Endothelial cell of umbilical vein (primary cell): Measurements from ENCODE around the gene SLC17A2. TPM values are rescaled to one million over a fixed set of nuclear protein-coding genes. Genes with fewer than 3 reads are reported as not detected.

Experiments used
- BruUV-seq: library from RNA; stranded (reverse); fragments of 400-500 nt; replicated peaks from 2 replicates; lab custom pipeline; 2021; lab: Mats Ljungman, UMichigan
- CTCF ChIA-PET: fragments of 300-600, 350-600 bp; sonication (Branson Sonifier 250); formaldehyde crosslinking; loops from one replicate; lab custom pipeline; 2021; ENCODE audit warnings: antibody characterized with exemption, inconsistent platforms; lab: Charles Lee
- POLR2A ChIA-PET: fragments of 300-600, 350-600 bp; sonication (Branson Sonifier 250); formaldehyde crosslinking; loops from one replicate; lab custom pipeline; 2021; ENCODE audit warnings: antibody characterized with exemption, inconsistent platforms; lab: Charles Lee
- DNase-seq: peaks from one replicate; pipeline ENCODE4 v3.0.0-alpha.2; 2011; ENCODE audit warnings: low read depth, low spot score
- FAIRE-seq: peaks from 2 replicates; lab custom pipeline; 2011; peaks lifted over from hg19 to GRCh38; lab: Jason Lieb, UNC
- H2AFZ ChIP-seq: 2 replicates; pipeline ENCODE4 v1.6.0; 2012; ENCODE audit warnings: low read depth, low read length, control low read depth, inconsistent platforms
- H3K27ac ChIP-seq: 2 replicates; pipeline ENCODE4 v1.5.1; 2011; ENCODE audit warnings: low read depth, mild to moderate bottlenecking, control low read depth, low read length, moderate library complexity; ENCODE audit not compliant: insufficient read depth
- H3K27me3 ChIP-seq, 2 experiments: 2 replicates each; pipeline versions ENCODE4 v1.6.0 to v1.6.1; 2011; ENCODE audit warnings: low read length in 2 of 2, mixed read lengths in 1 of 2; ENCODE audit not compliant: control insufficient read depth in 2 of 2, insufficient read depth in 2 of 2
- H3K36me3 ChIP-seq, 2 experiments: 2 replicates in 1 of 2; 3 replicates in 1 of 2; pipeline ENCODE4 v1.5.1; 2011; ENCODE audit warnings: low read length in 2 of 2, mild to moderate bottlenecking in 1 of 2, moderate library complexity in 1 of 2; ENCODE audit not compliant: control insufficient read depth in 2 of 2, insufficient read depth in 2 of 2; ENCODE audit errors: extremely low read depth in 1 of 2
- H3K4me1 ChIP-seq: 3 replicates; pipeline ENCODE4 v1.5.1; 2011; ENCODE audit warnings: mild to moderate bottlenecking, low read length; ENCODE audit not compliant: control insufficient read depth, insufficient read depth; ENCODE audit errors: extremely low read depth
- H3K4me2 ChIP-seq: 2 replicates; pipeline ENCODE4 v1.6.1; 2011; ENCODE audit warnings: low read length, control low read depth, mixed read lengths; ENCODE audit not compliant: insufficient read depth
- H3K4me3 ChIP-seq, 3 experiments: fragments of 200-600 bp in 1 of 3; sonication (generic), shearing (Covaris generic) in 1 of 3; replicated peaks in 1 of 3; 2 replicates each; pipeline ENCODE4 v1.5.1; 2011 to 2016; ENCODE audit warnings: control low read depth in 3 of 3, low read length in 3 of 3, mild to moderate bottlenecking in 2 of 3, inconsistent platforms in 1 of 3, low read depth in 1 of 3, moderate library complexity in 1 of 3; ENCODE audit not compliant: insufficient read depth in 1 of 3
- H3K79me2 ChIP-seq: 2 replicates; pipeline ENCODE4 v1.6.0; 2012; ENCODE audit warnings: low read length, inconsistent platforms; ENCODE audit not compliant: control insufficient read depth, insufficient read depth
- H3K9ac ChIP-seq: replicated peaks from 2 replicates; pipeline ENCODE3; 2011; ENCODE audit warnings: low read length, control low read depth; ENCODE audit not compliant: insufficient read depth; ENCODE audit errors: extremely low read depth
- H3K9me1 ChIP-seq: replicated peaks from 3 replicates; pipeline ENCODE4 v1.6.0; 2011; ENCODE audit warnings: mild to moderate bottlenecking, low read length; ENCODE audit not compliant: control insufficient read depth, insufficient read depth; ENCODE audit errors: extremely low read depth
- H3K9me3 ChIP-seq: replicated peaks from 2 replicates; pipeline ENCODE4 v1.5.1; 2012; ENCODE audit warnings: low read length, inconsistent platforms; ENCODE audit not compliant: control insufficient read depth, insufficient read depth
- H4K20me1 ChIP-seq: replicated peaks from 2 replicates; pipeline ENCODE3; 2011; ENCODE audit warnings: mild to moderate bottlenecking, low read length; ENCODE audit not compliant: control insufficient read depth, insufficient read depth; ENCODE audit errors: extremely low read depth
- CTCF ChIP-seq, 2 donors: IDR thresholded peaks; 1 replicate in 1 of 2; 2 replicates in 1 of 2; pipeline ENCODE4 v1.5.1; 2011; ENCODE audit warnings: low read length in 2 of 2, mild to moderate bottlenecking in 2 of 2, moderate library complexity in 2 of 2, control low read depth in 1 of 2, inconsistent platforms in 1 of 2, low read depth in 1 of 2; ENCODE audit not compliant: insufficient read depth in 1 of 2; ENCODE audit errors: extremely low read depth in 1 of 2
- EZH2 ChIP-seq: IDR thresholded peaks from 2 replicates; pipeline ENCODE4 v1.6.1; 2012; ENCODE audit warnings: borderline replicate concordance, low read depth, mild to moderate bottlenecking, moderate library complexity, low read length, inconsistent platforms; ENCODE audit not compliant: severe bottlenecking
- FOS ChIP-seq: IDR thresholded peaks from 2 replicates; pipeline ENCODE4 v1.6.1; 2011; ENCODE audit warnings: mild to moderate bottlenecking, low read length, moderate library complexity, borderline replicate concordance; ENCODE audit not compliant: insufficient read depth
- JUN ChIP-seq: IDR thresholded peaks from 2 replicates; pipeline ENCODE4 v1.6.1; 2011; ENCODE audit warnings: borderline replicate concordance, low read depth; ENCODE audit not compliant: insufficient read length, insufficient read depth
- MYC ChIP-seq: IDR thresholded peaks from one replicate; pipeline ENCODE4 v1.6.1; 2011; ENCODE audit warnings: mild to moderate bottlenecking, low read depth, low read length
- dilution Hi-C: fragments of 300-500 bp; cut with MboI; formaldehyde crosslinking; loops from one replicate; pipeline ENCODE4 v1.15.0; 2019; ENCODE audit warnings: low sequenced_read_pairs; ENCODE audit not compliant: extremely low pct_ligation_motif_present
- intact Hi-C: fragments of 100-400 bp; cut with micrococcal nuclease; formaldehyde crosslinking; loops from one replicate; pipeline ENCODE4 v1.10.0; 2022
- polyA plus RNA-seq, 4 experiments: library from polyadenylated mRNA; depleted of rRNA in 3 of 4; stranded (reverse) in 3 of 4; unstranded in 1 of 4; fragments of >200 nt; gene quantifications; 2 replicates each; pipeline versions ENCODE4 v1.2.1 to v1.2.3, GENCODE V29; 2011 to 2012; ENCODE audit warnings: missing spikeins in 1 of 4
- total RNA-seq: library from RNA; stranded (reverse); gene quantifications from 2 replicates; pipeline ENCODE4 v1.2.3, GENCODE V29; 2021

The SLC17A2 gene
- total and polyA plus RNA-seq, 2 donors (not counting 3 experiments of a cell fraction or from before 2014, with no cell fraction given), result not detected

DNA sequence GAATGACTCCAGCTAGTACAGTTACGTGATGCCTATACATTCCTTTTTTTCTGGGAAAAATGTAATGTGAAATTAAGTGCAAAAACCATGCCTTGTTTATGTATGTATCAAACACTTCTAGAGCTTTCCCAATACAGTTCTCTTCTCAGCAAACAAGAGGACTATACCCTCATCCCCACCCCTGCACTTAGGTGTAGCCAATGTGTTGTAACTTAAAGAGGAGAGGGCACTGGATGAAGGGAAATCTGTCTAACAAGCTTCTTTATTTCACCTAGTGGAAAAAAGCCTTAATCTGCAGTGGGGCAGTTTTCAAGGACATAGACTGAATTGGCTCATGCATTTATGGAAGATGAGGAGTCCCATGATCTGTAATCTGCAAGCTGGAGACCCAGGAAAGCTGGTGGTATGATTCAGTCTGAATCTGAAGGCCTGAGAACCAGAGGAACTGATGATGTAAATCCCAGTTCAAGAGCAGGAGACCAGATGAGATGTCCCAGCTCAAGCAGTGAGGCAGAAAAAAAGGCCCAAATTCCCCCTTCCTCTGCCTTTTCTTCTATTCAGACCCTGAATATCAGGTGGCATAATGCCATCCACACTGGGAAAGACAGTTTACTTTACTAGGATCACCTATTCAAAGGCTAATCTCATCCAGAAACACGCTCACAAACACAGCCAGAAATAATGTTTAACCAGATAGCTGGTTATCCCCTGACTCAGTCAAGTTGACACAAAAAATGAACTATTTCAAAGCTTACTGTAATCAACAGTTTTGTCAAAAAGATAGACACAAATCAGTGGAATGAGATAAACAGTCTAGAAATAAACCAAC, 30.7 kb downstream of the SLC17A2 start:
- Histone ChIP-seq H4K20me1 (no peaks in the 10 kb centered on the region), H3K4me2 (no peak overlapping the region), H3K9ac (no peak overlapping the region), H3K4me1 (no peaks in the 10 kb centered on the region), H3K9me3 (no peaks in the 10 kb centered on the region), H3K9me1 (no peaks in the 10 kb centered on the region), H3K27ac (no peak overlapping the region), H3K4me3 (no peak overlapping the region), H2AFZ (no peak overlapping the region), H3K79me2 (no peaks in the 10 kb centered on the region), H3K27me3 (peaks cover 2% of the 10 kb centered on the region in 2 experiments), H3K36me3 (no peaks in the 10 kb centered on the region)
- ChIA-PET CTCF (interaction anchor here (1.0 to 3.9 kb wide), 5 partner anchors 9 to 111 kb away, joined by 3 to 19 read pairs (median 4); no protein-coding TSS in a partner anchor), POLR2A (no interaction called here)
- TF ChIP-seq CTCF (IDR thresholded peaks at IDR 0.05; ENCODE audit: extremely low read depth in 1 of 2, insufficient read depth in 1 of 2, low read depth in 1 of 2, low read length in 2 of 2) (no peak), EZH2 (no peak), MYC (no peak), JUN (no peak), FOS (no peak)
- intact Hi-C loops, result no loop called here
- no peak for FAIRE-seq
- DNase-seq, result no peak
- BruUV-seq, result no TSS peak
- dilution Hi-C loops, result no loop called here
